Measurements from ENCODE around the gene ITPR1.

ITPR1 gene

DNA sequence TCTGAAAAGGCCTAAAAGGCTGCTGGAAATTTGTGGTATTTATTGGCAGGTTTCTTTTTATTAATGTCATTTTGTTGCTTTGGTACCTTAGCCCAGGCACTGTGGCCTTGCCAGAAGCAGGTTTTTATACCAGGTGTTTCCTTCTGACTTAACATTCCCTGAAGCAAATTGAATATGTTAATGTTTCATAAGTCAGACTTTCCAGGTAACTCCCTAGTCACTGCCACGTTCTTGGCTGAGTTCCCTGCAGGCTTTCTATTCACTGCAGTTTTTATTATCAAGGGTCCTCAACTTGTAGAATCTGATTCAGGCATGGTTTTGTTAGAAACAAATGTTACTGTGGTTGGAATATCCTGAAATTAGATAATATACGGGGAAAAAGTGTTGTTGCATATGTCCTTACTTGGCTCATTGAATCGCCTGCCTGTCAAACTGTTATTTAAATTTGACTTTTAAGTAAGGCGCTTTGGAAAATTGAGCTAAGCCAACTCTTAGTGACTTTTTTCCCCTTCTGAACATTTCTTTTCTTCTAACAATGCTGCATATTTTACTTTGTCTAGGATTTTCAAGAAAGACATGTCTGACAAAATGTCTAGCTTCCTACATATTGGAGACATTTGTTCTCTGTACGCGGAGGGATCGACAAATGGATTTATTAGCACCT is 22.9 kb downstream of the ITPR1 start:
- Histone ChIP-seq H3K27me3 (ENCODE audit: control insufficient read depth in 1 of 2, insufficient read depth in 1 of 2, low read length in 2 of 2) (peaks cover 0 to 11% of the 10 kb centered on the region in 2 experiments), H3K4me2 (ENCODE audit: low read length, poor library complexity, severe bottlenecking) (no peak overlapping the region), H3K18ac (ENCODE audit: low read depth in 1 of 2, low read length in 2 of 2) (no peak overlapping the region), H2AK5ac (ENCODE audit: low read length, severe bottlenecking) (no peak overlapping the region), H2AFZ (ENCODE audit: low read depth, low read length) (no peak overlapping the region), H3K14ac (ENCODE audit: low read length in 2 of 2) (no peak overlapping the region), H3K23ac (ENCODE audit: low read length in 2 of 2) (no peak overlapping the region), H4K8ac (ENCODE audit: low read length) (no peak overlapping the region), H2BK15ac (ENCODE audit: low read depth, poor library complexity, severe bottlenecking) (no peak overlapping the region), H2BK120ac (ENCODE audit: low read depth, low read length) (no peak overlapping the region), H3K4me3 (ENCODE audit: insufficient read depth in 1 of 2, low read depth in 1 of 2, low read length in 2 of 2) (no peak overlapping the region), H3K79me1 (replicated peaks; ENCODE audit: low read length, poor library complexity, severe bottlenecking) (no peaks in the 10 kb centered on the region), H2BK12ac (ENCODE audit: low read length in 2 of 2) (no peak overlapping the region), H4K91ac (ENCODE audit: low read length) (no peak overlapping the region), H3K9ac (ENCODE audit: low read length) (no peak overlapping the region), H2BK5ac (ENCODE audit: low read depth, low read length, poor library complexity, severe bottlenecking) (no peak overlapping the region), H3K27ac (ENCODE audit: low read length, poor library complexity, severe bottlenecking) (no peak overlapping the region), H3K36me3 (ENCODE audit: control insufficient read depth in 1 of 2, insufficient read depth in 2 of 2, low read depth in 1 of 2, low read length in 2 of 2) (no peaks in the 10 kb centered on the region), H3K9me3 (ENCODE audit: control insufficient read depth, low read length) (no peaks in the 10 kb centered on the region), H3K4me1 (ENCODE audit: control insufficient read depth, insufficient read depth, low read depth, low read length) (peaks cover 3% of the 10 kb centered on the region), H3K4ac (ENCODE audit: low read depth in 1 of 2, low read length in 2 of 2) (no peak overlapping the region)
- WGBS = 99% methylated on average over 7 of the region's 7 CpGs
- no peak for DNase-seq

DNA sequence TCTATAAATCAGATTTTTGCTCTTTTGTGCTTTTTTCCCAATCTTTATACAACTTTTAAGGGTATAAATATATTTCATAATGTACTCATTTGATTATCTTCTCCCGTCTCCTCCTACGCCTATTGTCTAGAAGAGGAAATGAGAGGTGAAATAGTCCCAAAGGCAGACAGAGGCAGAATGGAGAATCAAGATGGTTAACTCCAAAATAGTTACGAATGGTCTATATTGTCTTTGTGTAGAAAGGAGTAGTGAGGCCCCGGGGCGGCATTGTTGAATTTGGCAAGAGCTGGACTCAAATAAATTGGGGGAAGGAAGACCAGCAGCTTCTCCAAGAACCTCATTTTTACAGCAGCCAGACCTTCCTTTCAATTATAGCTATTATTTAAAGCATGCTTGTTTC is 23.9 kb downstream of the ITPR1 start:
- Histone ChIP-seq H3K4me2 (ENCODE audit: low read length, poor library complexity, severe bottlenecking) (no peak overlapping the region), H3K4me1 (ENCODE audit: control insufficient read depth, insufficient read depth, low read depth, low read length) (peaks cover 3% of the 10 kb centered on the region), H2BK120ac (ENCODE audit: low read depth, low read length) (no peak overlapping the region), H3K79me1 (replicated peaks; ENCODE audit: low read length, poor library complexity, severe bottlenecking) (no peaks in the 10 kb centered on the region), H2BK12ac (ENCODE audit: low read length in 2 of 2) (no peak overlapping the region), H3K18ac (ENCODE audit: low read depth in 1 of 2, low read length in 2 of 2) (no peak overlapping the region), H3K27me3 (ENCODE audit: control insufficient read depth in 1 of 2, insufficient read depth in 1 of 2, low read length in 2 of 2) (peaks cover 0 to 4% of the 10 kb centered on the region in 2 experiments), H4K91ac (ENCODE audit: low read length) (no peak overlapping the region), H2BK5ac (ENCODE audit: low read depth, low read length, poor library complexity, severe bottlenecking) (no peak overlapping the region), H3K4me3 (ENCODE audit: insufficient read depth in 1 of 2, low read depth in 1 of 2, low read length in 2 of 2) (no peak overlapping the region), H3K23ac (ENCODE audit: low read length in 2 of 2) (no peak overlapping the region), H3K9me3 (ENCODE audit: control insufficient read depth, low read length) (no peaks in the 10 kb centered on the region), H2BK15ac (ENCODE audit: low read depth, poor library complexity, severe bottlenecking) (no peak overlapping the region), H3K4ac (ENCODE audit: low read depth in 1 of 2, low read length in 2 of 2) (no peak overlapping the region), H3K27ac (ENCODE audit: low read length, poor library complexity, severe bottlenecking) (no peak overlapping the region), H3K36me3 (ENCODE audit: control insufficient read depth in 1 of 2, insufficient read depth in 2 of 2, low read depth in 1 of 2, low read length in 2 of 2) (no peaks in the 10 kb centered on the region), H4K8ac (ENCODE audit: low read length) (no peak overlapping the region), H3K14ac (ENCODE audit: low read length in 2 of 2) (no peak overlapping the region), H2AK5ac (ENCODE audit: low read length, severe bottlenecking) (no peak overlapping the region), H2AFZ (ENCODE audit: low read depth, low read length) (no peak overlapping the region), H3K9ac (ENCODE audit: low read length) (no peak overlapping the region)
- no peak for DNase-seq
- 100% methylated on average over 3 of the region's 5 CpGs for WGBS

DNA sequence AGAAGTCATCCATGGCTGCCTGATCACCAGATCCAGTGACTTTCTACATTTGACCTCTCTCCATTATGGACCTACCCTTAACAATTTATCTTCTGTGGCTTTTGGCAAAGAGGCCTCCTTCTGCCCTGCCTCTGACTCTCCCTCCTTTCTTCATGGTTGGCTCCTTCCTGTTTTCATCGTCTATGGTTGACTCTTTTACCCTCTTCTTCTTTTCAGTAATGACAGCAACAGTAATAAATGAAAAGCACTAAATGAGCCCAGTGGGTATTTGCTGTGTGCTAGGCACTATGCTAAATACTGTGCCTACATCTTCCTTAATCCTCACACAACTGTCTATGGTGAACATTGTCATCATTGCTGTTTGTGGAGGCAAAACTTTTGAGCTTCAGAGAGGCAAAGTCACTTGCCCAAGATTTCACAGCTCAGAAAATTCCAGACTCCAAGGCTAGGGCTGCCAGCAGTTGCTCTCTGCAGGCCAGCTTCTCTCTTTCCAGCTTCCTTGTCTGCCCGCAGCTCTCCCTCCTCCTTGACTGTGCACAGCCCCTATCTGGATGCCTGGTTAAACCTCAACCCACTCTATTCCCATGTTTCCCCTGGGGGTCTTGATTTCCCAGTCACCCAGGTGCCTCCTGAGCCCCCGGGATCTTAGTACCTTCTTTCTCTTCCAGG is 24.6 kb downstream of the ITPR1 start:
- no peaks in the 10 kb centered on the region for H3K79me1 ChIP-seq (replicated peaks; ENCODE audit: low read length, poor library complexity, severe bottlenecking)
- no peaks in the 10 kb centered on the region for H3K36me3 ChIP-seq (ENCODE audit: control insufficient read depth in 1 of 2, insufficient read depth in 2 of 2, low read depth in 1 of 2, low read length in 2 of 2)
- H4K8ac ChIP-seq (ENCODE audit: low read length) = no peak overlapping the region
- WGBS = 0% methylated on average over 1 of the region's 3 CpGs
- H2BK120ac ChIP-seq (ENCODE audit: low read depth, low read length) = no peak overlapping the region
- H3K9ac ChIP-seq (ENCODE audit: low read length) = no peak overlapping the region
- H3K9me3 ChIP-seq (ENCODE audit: control insufficient read depth, low read length) = no peaks in the 10 kb centered on the region
- H3K4me3 ChIP-seq (ENCODE audit: insufficient read depth in 1 of 2, low read depth in 1 of 2, low read length in 2 of 2) = no peak overlapping the region
- H3K18ac ChIP-seq (ENCODE audit: low read depth in 1 of 2, low read length in 2 of 2) = no peak overlapping the region
- no peak overlapping the region for H2BK12ac ChIP-seq (ENCODE audit: low read length in 2 of 2)
- no peak overlapping the region for H3K14ac ChIP-seq (ENCODE audit: low read length in 2 of 2)
- no peak overlapping the region for H2AK5ac ChIP-seq (ENCODE audit: low read length, severe bottlenecking)
- H3K27ac ChIP-seq (ENCODE audit: low read length, poor library complexity, severe bottlenecking) = no peak overlapping the region
- H3K4me1 ChIP-seq (ENCODE audit: control insufficient read depth, insufficient read depth, low read depth, low read length) = peaks cover 3% of the 10 kb centered on the region
- H2BK15ac ChIP-seq (ENCODE audit: low read depth, poor library complexity, severe bottlenecking) = peak overlapping the region; percentile 54
- no peak overlapping the region for H2AFZ ChIP-seq (ENCODE audit: low read depth, low read length)
- H3K27me3 ChIP-seq (ENCODE audit: control insufficient read depth in 1 of 2, insufficient read depth in 1 of 2, low read length in 2 of 2) = peaks cover 0 to 6% of the 10 kb centered on the region in 2 experiments
- no peak for DNase-seq
- no peak overlapping the region for H3K23ac ChIP-seq (ENCODE audit: low read length in 2 of 2)
- no peak overlapping the region for H3K4ac ChIP-seq (ENCODE audit: low read depth in 1 of 2, low read length in 2 of 2)
- H4K91ac ChIP-seq (ENCODE audit: low read length) = no peak overlapping the region
- H3K4me2 ChIP-seq (ENCODE audit: low read length, poor library complexity, severe bottlenecking) = no peak overlapping the region
- no peak overlapping the region for H2BK5ac ChIP-seq (ENCODE audit: low read depth, low read length, poor library complexity, severe bottlenecking)

DNA sequence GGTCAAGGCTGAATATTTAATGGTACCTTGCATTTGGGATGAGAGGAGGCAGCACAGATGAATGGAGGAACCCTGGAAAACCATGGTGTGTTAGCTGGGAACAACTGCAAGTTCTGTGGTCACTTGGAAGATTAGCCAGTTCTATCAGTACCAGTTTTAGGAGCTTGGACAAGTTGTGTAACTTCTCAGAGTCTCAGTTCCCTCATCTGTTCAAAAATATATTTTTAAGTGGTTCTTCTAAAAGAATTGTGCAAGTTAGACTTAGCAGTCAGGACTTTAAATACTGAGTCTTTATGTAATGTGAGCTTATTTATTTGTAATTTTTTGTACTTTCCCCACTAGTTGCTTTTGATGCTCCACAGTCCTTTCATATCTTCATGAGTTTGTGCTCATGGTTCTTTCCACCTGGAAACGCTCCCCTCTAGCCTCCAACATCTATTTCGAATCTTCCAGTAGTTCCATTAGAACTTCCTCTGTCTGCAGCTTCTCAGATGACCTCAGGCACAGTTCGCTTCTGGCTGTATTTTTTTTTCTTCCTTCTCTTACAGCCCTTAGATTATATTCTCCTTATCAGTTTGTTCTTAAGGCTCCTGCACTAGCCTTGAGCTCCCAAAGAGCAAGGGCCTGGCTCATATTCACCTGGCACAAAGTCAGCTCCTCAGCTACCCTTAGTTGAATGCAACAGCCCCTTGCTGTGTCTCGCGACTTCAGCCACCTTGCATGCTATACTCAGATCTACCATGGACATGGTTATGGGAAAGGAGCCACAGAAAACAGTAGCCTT is 27.1 kb downstream of the ITPR1 start:
- Histone ChIP-seq H3K9ac (ENCODE audit: low read length) (no peak overlapping the region), H2AK5ac (ENCODE audit: low read length, severe bottlenecking) (no peak overlapping the region), H3K4me2 (ENCODE audit: low read length, poor library complexity, severe bottlenecking) (no peak overlapping the region), H3K27ac (ENCODE audit: low read length, poor library complexity, severe bottlenecking) (no peak overlapping the region), H4K8ac (ENCODE audit: low read length) (no peak overlapping the region), H2AFZ (ENCODE audit: low read depth, low read length) (no peak overlapping the region), H3K4ac (ENCODE audit: low read depth in 1 of 2, low read length in 2 of 2) (no peak overlapping the region), H3K4me1 (ENCODE audit: control insufficient read depth, insufficient read depth, low read depth, low read length) (no peaks in the 10 kb centered on the region), H3K27me3 (ENCODE audit: control insufficient read depth in 1 of 2, insufficient read depth in 1 of 2, low read length in 2 of 2) (peaks cover 0 to 4% of the 10 kb centered on the region in 2 experiments), H2BK15ac (ENCODE audit: low read depth, poor library complexity, severe bottlenecking) (no peak overlapping the region), H3K18ac (ENCODE audit: low read depth in 1 of 2, low read length in 2 of 2) (no peak overlapping the region), H2BK12ac (ENCODE audit: low read length in 2 of 2) (no peak overlapping the region), H4K91ac (ENCODE audit: low read length) (no peak overlapping the region), H3K23ac (ENCODE audit: low read length in 2 of 2) (no peak overlapping the region), H3K79me1 (replicated peaks; ENCODE audit: low read length, poor library complexity, severe bottlenecking) (no peaks in the 10 kb centered on the region), H3K4me3 (ENCODE audit: insufficient read depth in 1 of 2, low read depth in 1 of 2, low read length in 2 of 2) (no peak overlapping the region), H3K9me3 (ENCODE audit: control insufficient read depth, low read length) (no peaks in the 10 kb centered on the region), H3K14ac (ENCODE audit: low read length in 2 of 2) (no peak overlapping the region), H2BK5ac (ENCODE audit: low read depth, low read length, poor library complexity, severe bottlenecking) (no peak overlapping the region), H2BK120ac (ENCODE audit: low read depth, low read length) (no peak overlapping the region), H3K36me3 (ENCODE audit: control insufficient read depth in 1 of 2, insufficient read depth in 2 of 2, low read depth in 1 of 2, low read length in 2 of 2) (no peaks in the 10 kb centered on the region)
- 87% methylated on average over 5 of the region's 5 CpGs for WGBS
- no peak for DNase-seq

Measured in mesenchymal stem cell (in vitro differentiated cells and primary cell).